Activated T-cell treated with anti-CD3 and anti-CD28 coated beads, Interleukin-2, amount 50 U/mL, for 1 hour (primary cell): ENCODE results near the gene CPNE4.

Experiments used
- DNase-seq: peaks from one replicate; pipeline ENCODE4 v3.0.0-alpha.2; 2020

Gene CPNE4

GRCh38 chr3:131730581-131730980, 304.2 kb downstream of the CPNE4 start:
- DNase-seq = no peak

- DNase-seq = no peak
These were observed 305.2 kb downstream of the CPNE4 start for GRCh38 chr3:131729643-131730017.

- DNase-seq = no peak
These were observed 305.7 kb downstream of the CPNE4 start for GRCh38 chr3:131728898-131729642.

- DNase-seq = no peak
These were observed 309.4 kb downstream of the CPNE4 start for GRCh38 chr3:131725414-131725813.

GRCh38 chr3:131723343-131723742, 311.5 kb downstream of the CPNE4 start:
- DNase-seq = no peak

GRCh38 chr3:131717493-131717892, 317.3 kb downstream of the CPNE4 start:
- no peak for DNase-seq

- DNase-seq = no peak
These were observed 317.9 kb downstream of the CPNE4 start for GRCh38 chr3:131716943-131717342.

- DNase-seq = no peak
These were observed 318.8 kb downstream of the CPNE4 start for GRCh38 chr3:131716007-131716406.

GRCh38 chr3:131714585-131715220, 320.1 kb downstream of the CPNE4 start:
- no peak for DNase-seq

- DNase-seq = no peak
These were observed 321.2 kb downstream of the CPNE4 start for GRCh38 chr3:131713416-131714123.

- DNase-seq = no peak
These were observed 322.2 kb downstream of the CPNE4 start for GRCh38 chr3:131712662-131713061.

- DNase-seq = no peak
These were observed 323.6 kb downstream of the CPNE4 start for GRCh38 chr3:131711114-131711768.

- no peak for DNase-seq
These were observed 326.6 kb downstream of the CPNE4 start for GRCh38 chr3:131708241-131708640.

- no peak for DNase-seq
These were observed 329.2 kb downstream of the CPNE4 start for GRCh38 chr3:131705558-131706051.

GRCh38 chr3:131705099-131705498, 329.7 kb downstream of the CPNE4 start:
- no peak for DNase-seq

GRCh38 chr3:131704098-131704497, 330.7 kb downstream of the CPNE4 start:
- no peak for DNase-seq

GRCh38 chr3:131702146-131702545, 332.7 kb downstream of the CPNE4 start:
- DNase-seq = no peak

- DNase-seq = no peak
These were observed 333.6 kb downstream of the CPNE4 start for GRCh38 chr3:131701153-131701770.

- no peak for DNase-seq
These were observed 335.8 kb downstream of the CPNE4 start for GRCh38 chr3:131699001-131699400.

- no peak for DNase-seq
These were observed 340.4 kb downstream of the CPNE4 start for GRCh38 chr3:131694376-131694775.

GRCh38 chr3:131692356-131692755, 342.5 kb downstream of the CPNE4 start:
- DNase-seq = no peak

- no peak for DNase-seq
These were observed 344.0 kb downstream of the CPNE4 start for GRCh38 chr3:131690800-131691199.

- DNase-seq = no peak
These were observed 346.4 kb downstream of the CPNE4 start for GRCh38 chr3:131688370-131688769.
